ENCODE results near the gene SPG7. TPM values are rescaled to one million over a fixed set of nuclear protein-coding genes. Genes with fewer than 3 reads are reported as not detected.

Gene SPG7
- polyA plus RNA-seq, 1 experiment: 50.1 TPM

GRCh38 chr16:89482150-89482816 lies 25.9 kb upstream of the SPG7 start:
- Histone ChIP-seq H3K4me3 (ENCODE audit: low read depth, low read length) (no peak overlapping the region), H3K27me3 (ENCODE audit: control insufficient read depth, insufficient read depth, low read length) (no peaks in the 10 kb centered on the region), H3K9me3 (ENCODE audit: control insufficient read depth, insufficient read depth, low read length) (no peaks in the 10 kb centered on the region), H3K27ac (ENCODE audit: low read depth, low read length) (no peak overlapping the region)
- ChIA-PET POLR2A (no interaction called here), CTCF (interaction anchor here (1.6 kb wide), 1 partner anchor 10 kb away, joined by 3 read pairs; no protein-coding TSS in a partner anchor)
- no peak for TF ChIP-seq CTCF (IDR thresholded peaks at IDR 0.05; ENCODE audit: low read depth, low read length)
- DNase-seq (ENCODE audit: low read depth, low spot score): no peak

GRCh38 chr16:89482817-89483205 lies 25.4 kb upstream of the SPG7 start:
- ChIA-PET POLR2A (no interaction called here), CTCF (interaction anchor here (1.6 kb wide), 1 partner anchor 11 kb away, joined by 3 read pairs; no protein-coding TSS in a partner anchor)
- no peaks in the 10 kb centered on the region for H3K27me3 ChIP-seq (ENCODE audit: control insufficient read depth, insufficient read depth, low read length)
- H3K4me3 ChIP-seq (ENCODE audit: low read depth, low read length): no peak overlapping the region
- no peak for DNase-seq (ENCODE audit: low read depth, low spot score)
- no peak for TF ChIP-seq CTCF (IDR thresholded peaks at IDR 0.05; ENCODE audit: low read depth, low read length)
- no peaks in the 10 kb centered on the region for H3K9me3 ChIP-seq (ENCODE audit: control insufficient read depth, insufficient read depth, low read length)
- H3K27ac ChIP-seq (ENCODE audit: low read depth, low read length): no peak overlapping the region

DNA sequence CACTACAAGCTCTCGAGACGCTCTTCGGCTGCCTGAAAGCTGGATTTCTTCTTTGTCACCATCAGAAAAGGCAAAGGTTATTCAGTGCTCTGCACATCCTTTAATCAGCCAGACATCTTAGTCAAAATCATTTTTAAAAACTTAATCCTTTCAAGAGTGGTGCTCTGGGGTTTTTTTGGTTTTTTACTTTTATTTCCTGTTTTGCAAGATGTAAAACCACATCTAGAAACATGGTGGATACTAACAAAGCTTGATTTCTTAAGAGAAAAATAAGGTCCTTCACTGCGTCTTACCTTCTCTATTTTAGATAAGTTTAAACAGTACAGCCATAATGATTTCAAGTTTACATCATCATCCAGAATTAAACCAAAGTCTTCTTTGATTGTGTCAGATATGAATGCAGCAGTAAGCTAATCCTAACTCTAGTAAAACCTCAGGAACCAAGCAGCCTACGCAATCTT lies 24.1 kb upstream of the SPG7 start:
- ChIA-PET CTCF (interaction anchor here (1.1 kb wide), 1 partner anchor 244 kb away, joined by 3 read pairs; no protein-coding TSS in a partner anchor), POLR2A (no interaction called here)
- Histone ChIP-seq H3K27me3 (ENCODE audit: control insufficient read depth, insufficient read depth, low read length) (no peaks in the 10 kb centered on the region), H3K27ac (ENCODE audit: low read depth, low read length) (no peak overlapping the region), H3K4me3 (ENCODE audit: low read depth, low read length) (no peak overlapping the region), H3K9me3 (ENCODE audit: control insufficient read depth, insufficient read depth, low read length) (no peaks in the 10 kb centered on the region)
- no peak for DNase-seq (ENCODE audit: low read depth, low spot score)
- no peak for TF ChIP-seq CTCF (IDR thresholded peaks at IDR 0.05; ENCODE audit: low read depth, low read length)

- no peak overlapping the region for H3K4me3 ChIP-seq (ENCODE audit: low read depth, low read length)
- POLR2A ChIA-PET: interaction anchor here (0.9 kb wide), 1 partner anchor 12 kb away, joined by 6 read pairs; no protein-coding TSS in a partner anchor
- no peak for TF ChIP-seq CTCF (IDR thresholded peaks at IDR 0.05; ENCODE audit: low read depth, low read length)
- H3K27ac ChIP-seq (ENCODE audit: low read depth, low read length): no peak overlapping the region
- H3K9me3 ChIP-seq (ENCODE audit: control insufficient read depth, insufficient read depth, low read length): no peaks in the 10 kb centered on the region
- no peak for DNase-seq (ENCODE audit: low read depth, low spot score)
- CTCF ChIA-PET: interaction anchor here (1.1 kb wide), 1 partner anchor 245 kb away, joined by 3 read pairs; no protein-coding TSS in a partner anchor
- H3K27me3 ChIP-seq (ENCODE audit: control insufficient read depth, insufficient read depth, low read length): no peaks in the 10 kb centered on the region
Measured at GRCh38 chr16:89484923-89485679, 23.1 kb upstream of the SPG7 start.
